Body of pancreas (tissue), 4 donors: ENCODE data around the gene DNAH11. TPM values are rescaled to one million over a fixed set of nuclear protein-coding genes. Genes with fewer than 3 reads are reported as not detected.

ENCODE experiments used
- ATAC-seq: fragments of 150-250 bp; one replicate; pipeline ENCODE4 v1.9.1; 2016
- DNase-seq, 4 donors: peaks; one replicate each; pipeline ENCODE4 v3.0.0-alpha.2; 2019
- H3K27ac ChIP-seq, 4 donors: fragments of 200-600 bp; sonication (generic); 1 replicate in 3 of 4; 2 replicates in 1 of 4; pipeline versions ENCODE4 v1.5.1 to v1.6.1; 2016 to 2019; ENCODE audit warnings: mild to moderate bottlenecking in 1 of 4, mixed read lengths in 1 of 4, moderate library complexity in 1 of 4
- H3K27me3 ChIP-seq, 2 donors: fragments of 200-600 bp; sonication (generic); one replicate each; pipeline ENCODE4 v1.6.0; 2016; ENCODE audit warnings: mild to moderate bottlenecking in 1 of 2
- H3K36me3 ChIP-seq, 2 donors: fragments of 200-600 bp; sonication (generic); replicated peaks in 1 of 2; 2 replicates each; pipeline ENCODE4 v1.5.1; 2016; ENCODE audit warnings: low read depth in 2 of 2; ENCODE audit not compliant: insufficient read depth in 1 of 2
- H3K4me1 ChIP-seq: fragments of 200-600 bp; sonication (generic); one replicate; pipeline ENCODE4 v1.6.0; 2016
- H3K4me3 ChIP-seq, 2 donors: fragments of 200-600 bp; sonication (generic); 1 replicate in 1 of 2; 2 replicates in 1 of 2; pipeline ENCODE4 v1.5.1; 2016 to 2019
- H3K9me3 ChIP-seq, 3 donors: fragments of 200-600 bp; sonication (generic); 1 replicate in 2 of 3; 2 replicates in 1 of 3; pipeline ENCODE4 v1.5.1; 2016
- POLR2A ChIP-seq, 3 donors: fragments of 450-650 bp; IDR thresholded peaks; one replicate each; pipeline ENCODE4 v1.6.1; 2016; ENCODE audit warnings: antibody characterized with exemption in 3 of 3, mild to moderate bottlenecking in 2 of 3
- WGBS, 2 donors: methylation state at CpG; one replicate each; pipeline ENCODE4 v1.1.5; 2017; 5-methylcytosine and 5-hydroxymethylcytosine counted together
- intact Hi-C: fragments of 100-400 bp; cut with DNase I; formaldehyde crosslinking; loops from one replicate; pipeline ENCODE4 v1.15.1; 2023
- total RNA-seq, 2 donors: library from RNA; depleted of rRNA; stranded (reverse); fragments of >200 nt; gene quantifications; one replicate each; pipeline ENCODE4 v1.1.0, GENCODE V29; 2016
- TF ChIP-seq, protein P1 (sequence below), 7 experiments: fragments of 450-650 bp in 4 of 7; fragments of 200-600 bp in 3 of 7; sonication (generic) in 3 of 7; IDR thresholded peaks; one replicate each; pipeline ENCODE4 v1.5.1; 2016 to 2019; ENCODE audit warnings: antibody characterized with exemption in 7 of 7

DNAH11 gene
- total RNA-seq, 2 donors from 2014 or later = 0.52 to 0.99 TPM

DNA sequence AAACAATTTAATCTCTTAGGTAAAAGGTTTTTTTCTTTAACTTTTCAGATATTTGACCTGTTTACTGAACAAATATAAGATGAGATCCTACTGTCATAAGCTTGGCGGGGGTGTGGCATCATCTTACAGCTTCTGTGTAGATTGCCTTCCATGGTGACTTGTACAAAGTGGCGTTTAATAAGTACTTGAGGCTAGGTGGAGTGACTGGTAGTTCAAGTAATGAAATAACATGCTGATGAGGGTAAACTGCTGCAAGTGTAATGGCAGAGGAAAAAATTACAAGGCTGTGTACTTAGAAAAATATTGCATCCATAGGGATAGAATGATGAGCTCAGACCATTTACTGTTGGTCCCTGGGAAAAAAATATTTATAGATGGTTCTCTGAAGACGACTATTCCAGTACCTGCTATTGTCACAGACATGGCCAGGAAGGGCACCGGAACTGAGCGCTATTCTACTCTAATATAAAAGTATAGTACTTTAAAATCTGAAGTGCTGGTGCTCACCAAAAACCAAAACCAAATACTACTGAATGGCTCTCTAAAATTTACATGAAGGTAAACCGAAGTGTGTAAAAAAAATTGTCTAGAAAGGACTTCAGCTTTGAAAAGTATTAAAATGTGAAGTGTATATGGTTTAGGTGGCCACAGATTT lies 42.4 kb downstream of the DNAH11 start:
- no peak overlapping the region for H3K4me3 ChIP-seq
- peaks cover 14% of the 10 kb centered on the region for H3K4me1 ChIP-seq
- peaks cover 0 to 7% (median 0%) of the 10 kb centered on the region in 3 donors for H3K9me3 ChIP-seq
- WGBS, 2 donors = 87 to 88% methylated on average over 6 of the region's 6 CpGs
- no peak for ATAC-seq
- no peak for TF ChIP-seq POLR2A (IDR thresholded peaks at IDR 0.05)
- TF ChIP-seq, protein P1, sequence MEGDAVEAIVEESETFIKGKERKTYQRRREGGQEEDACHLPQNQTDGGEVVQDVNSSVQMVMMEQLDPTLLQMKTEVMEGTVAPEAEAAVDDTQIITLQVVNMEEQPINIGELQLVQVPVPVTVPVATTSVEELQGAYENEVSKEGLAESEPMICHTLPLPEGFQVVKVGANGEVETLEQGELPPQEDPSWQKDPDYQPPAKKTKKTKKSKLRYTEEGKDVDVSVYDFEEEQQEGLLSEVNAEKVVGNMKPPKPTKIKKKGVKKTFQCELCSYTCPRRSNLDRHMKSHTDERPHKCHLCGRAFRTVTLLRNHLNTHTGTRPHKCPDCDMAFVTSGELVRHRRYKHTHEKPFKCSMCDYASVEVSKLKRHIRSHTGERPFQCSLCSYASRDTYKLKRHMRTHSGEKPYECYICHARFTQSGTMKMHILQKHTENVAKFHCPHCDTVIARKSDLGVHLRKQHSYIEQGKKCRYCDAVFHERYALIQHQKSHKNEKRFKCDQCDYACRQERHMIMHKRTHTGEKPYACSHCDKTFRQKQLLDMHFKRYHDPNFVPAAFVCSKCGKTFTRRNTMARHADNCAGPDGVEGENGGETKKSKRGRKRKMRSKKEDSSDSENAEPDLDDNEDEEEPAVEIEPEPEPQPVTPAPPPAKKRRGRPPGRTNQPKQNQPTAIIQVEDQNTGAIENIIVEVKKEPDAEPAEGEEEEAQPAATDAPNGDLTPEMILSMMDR (IDR thresholded peaks at IDR 0.05) = no peak
- DNase-seq = no peak
- intact Hi-C loops = no loop called here
- no peaks in the 10 kb centered on the region for H3K36me3 ChIP-seq
- no peak overlapping the region for H3K27ac ChIP-seq
- H3K27me3 ChIP-seq = no peaks in the 10 kb centered on the region

DNA sequence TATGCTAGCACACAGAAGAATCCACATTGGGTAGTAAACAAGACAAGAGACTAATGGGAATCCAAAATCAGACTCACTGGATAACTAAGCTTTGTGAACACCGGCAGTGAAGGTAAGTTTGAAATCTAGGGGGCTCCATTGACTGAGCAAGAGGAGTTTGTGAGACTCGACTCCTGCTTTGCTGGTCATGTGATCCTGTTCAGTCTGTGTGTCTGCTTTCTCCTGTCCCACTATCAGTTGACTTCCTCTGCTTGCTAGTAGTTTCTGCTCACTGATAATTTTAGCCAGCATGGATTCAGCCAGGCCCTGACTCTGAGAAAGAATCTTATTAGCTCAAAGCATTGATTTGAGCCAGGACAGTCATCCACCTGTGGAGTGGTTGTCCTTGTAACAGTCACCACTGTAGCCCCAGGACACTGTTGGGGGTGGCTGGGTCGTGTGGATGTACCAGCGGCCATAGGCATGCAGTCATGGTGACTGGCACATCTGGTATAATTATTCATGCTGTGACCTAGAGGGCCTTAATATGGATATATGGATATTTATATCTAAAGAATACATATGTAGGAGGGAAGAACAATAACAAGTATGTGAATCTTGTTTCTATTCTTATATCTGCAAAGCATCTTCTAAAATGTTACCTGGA lies 44.4 kb downstream of the DNAH11 start:
- no peak for ATAC-seq
- Histone ChIP-seq H3K27me3 (no peaks in the 10 kb centered on the region), H3K36me3 (no peaks in the 10 kb centered on the region), H3K4me3 (no peak overlapping the region), H3K4me1 (peaks cover 14% of the 10 kb centered on the region), H3K9me3 (no peaks in the 10 kb centered on the region), H3K27ac (no peak overlapping the region)
- intact Hi-C loops = no loop called here
- no peak for TF ChIP-seq POLR2A (IDR thresholded peaks at IDR 0.05)
- TF ChIP-seq, protein P1 (IDR thresholded peaks at IDR 0.05) = no peak
- 61 to 64% methylated on average over 4 of the region's 4 CpGs for WGBS, 2 donors
- no peak for DNase-seq

- Histone ChIP-seq H3K4me3 (no peak overlapping the region), H3K27me3 (no peaks in the 10 kb centered on the region), H3K36me3 (no peaks in the 10 kb centered on the region), H3K27ac (no peak overlapping the region), H3K4me1 (no peaks in the 10 kb centered on the region), H3K9me3 (no peaks in the 10 kb centered on the region)
- ATAC-seq (no peak), DNase-seq (no peak)
- 80 to 82% methylated on average over 4 of the region's 4 CpGs for WGBS, 2 donors
- TF ChIP-seq, protein P1 (IDR thresholded peaks at IDR 0.05) = no peak
- no peak for TF ChIP-seq POLR2A (IDR thresholded peaks at IDR 0.05)
- intact Hi-C loops = no loop called here
These were observed 54.0 kb downstream of the DNAH11 start for GRCh38 chr7:21596801-21597200.

- Histone ChIP-seq H3K27me3 (no peaks in the 10 kb centered on the region), H3K4me1 (no peaks in the 10 kb centered on the region), H3K36me3 (no peaks in the 10 kb centered on the region), H3K9me3 (no peaks in the 10 kb centered on the region), H3K4me3 (no peak overlapping the region), H3K27ac (no peak overlapping the region)
- intact Hi-C loops = no loop called here
- DNase-seq (no peak), ATAC-seq (no peak)
- TF ChIP-seq POLR2A (IDR thresholded peaks at IDR 0.05) = no peak
- TF ChIP-seq, protein P1 (IDR thresholded peaks at IDR 0.05) = no peak
These were observed 60.6 kb downstream of the DNAH11 start for GRCh38 chr7:21603462-21603861.
